Memory B cell (primary cell): ENCODE results near the gene RTL1.

Experiments
- ATAC-seq: fragments of 150-1000 bp; cut with Tn5 transposase; 2 replicates; pipeline ENCODE4 v1.10.0; 2021; ENCODE audit warnings: low read depth, mild to moderate bottlenecking, moderate library complexity
- DNase-seq, 2 donors: peaks; one replicate each; pipeline ENCODE4 v3.0.0; 2022; ENCODE audit warnings: low spot score in 2 of 2
- H3K27ac Mint-ChIP-seq: one replicate; pipeline ENCODE4 v1.8.0; 2022; ENCODE audit warnings: mild to moderate bottlenecking, moderate library complexity, mixed read lengths
- H3K27me3 Mint-ChIP-seq: one replicate; pipeline ENCODE4 v1.8.0; 2022; ENCODE audit warnings: mixed read lengths
- H3K36me3 Mint-ChIP-seq: one replicate; pipeline ENCODE4 v1.8.0; 2022; ENCODE audit warnings: mild to moderate bottlenecking, mixed read lengths
- H3K4me1 Mint-ChIP-seq: one replicate; pipeline ENCODE4 v1.8.0; 2022; ENCODE audit warnings: mixed read lengths
- H3K4me3 Mint-ChIP-seq: one replicate; pipeline ENCODE4 v1.8.0; 2022; ENCODE audit warnings: mild to moderate bottlenecking, moderate library complexity, mixed read lengths
- H3K9me3 Mint-ChIP-seq: one replicate; pipeline ENCODE4 v1.8.0; 2022; ENCODE audit warnings: mixed read lengths

Gene RTL1

DNA sequence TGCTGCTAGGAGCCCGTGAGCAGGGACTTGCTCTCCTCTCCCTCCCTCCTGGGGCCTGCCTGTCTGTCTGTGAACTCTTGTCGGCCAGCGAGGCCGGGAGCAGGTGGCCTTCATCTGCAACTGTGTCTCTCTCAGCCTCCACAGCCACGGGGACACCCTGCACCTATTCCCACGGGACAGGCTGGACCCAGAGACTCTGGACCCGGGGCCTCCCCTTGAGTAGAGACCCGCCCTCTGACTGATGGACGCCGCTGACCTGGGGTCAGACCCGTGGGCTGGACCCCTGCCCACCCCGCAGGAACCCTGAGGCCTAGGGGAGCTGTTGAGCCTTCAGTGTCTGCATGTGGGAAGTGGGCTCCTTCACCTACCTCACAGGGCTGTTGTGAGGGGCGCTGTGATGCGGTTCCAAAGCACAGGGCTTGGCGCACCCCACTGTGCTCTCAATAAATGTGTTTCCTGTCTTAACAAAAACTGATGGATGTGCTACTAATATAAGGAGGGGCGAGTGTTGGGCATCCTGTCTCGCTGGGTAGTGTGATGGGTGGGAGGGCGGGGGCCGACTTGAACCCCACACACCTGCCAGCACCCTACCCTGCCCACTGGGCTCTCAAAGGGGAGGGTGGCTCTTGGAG lies 42.9 kb downstream of the RTL1 start:
- ATAC-seq: no peak
- H3K4me1 Mint-ChIP-seq: no peaks in the 10 kb centered on the region
- peaks cover 4% of the 10 kb centered on the region for H3K27me3 Mint-ChIP-seq
- no peak overlapping the region for H3K27ac Mint-ChIP-seq
- no peaks in the 10 kb centered on the region for H3K36me3 Mint-ChIP-seq
- H3K4me3 Mint-ChIP-seq: no peak overlapping the region
- peaks cover 4% of the 10 kb centered on the region for H3K9me3 Mint-ChIP-seq
- DNase-seq: no peak

DNA sequence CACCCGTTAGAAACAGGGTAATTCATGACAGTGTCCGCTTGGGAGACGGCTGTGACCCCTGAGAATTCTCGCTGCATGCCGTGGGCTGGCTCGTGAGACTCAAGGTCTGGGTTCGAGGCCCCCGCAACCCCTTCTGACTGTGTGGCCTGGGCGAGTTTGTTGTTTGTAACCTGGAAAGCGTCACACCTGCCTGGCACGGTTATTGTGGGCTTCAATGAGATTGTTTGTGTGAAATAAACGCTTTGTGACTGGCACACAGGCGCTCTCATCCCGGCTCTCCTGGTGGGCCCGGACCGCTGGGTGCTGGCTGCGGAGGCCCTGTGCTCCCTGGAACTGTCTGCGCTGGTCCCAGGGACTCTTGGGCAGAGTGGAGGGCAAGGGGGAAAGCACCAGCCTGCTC lies 43.7 kb downstream of the RTL1 start:
- Mint-ChIP-seq H3K27ac (no peak overlapping the region), H3K4me3 (no peak overlapping the region), H3K27me3 (peaks cover 4% of the 10 kb centered on the region), H3K9me3 (peaks cover 4% of the 10 kb centered on the region), H3K4me1 (no peaks in the 10 kb centered on the region), H3K36me3 (no peaks in the 10 kb centered on the region)
- DNase-seq (no peak), ATAC-seq (no peak)

- peaks cover 4% of the 10 kb centered on the region for H3K9me3 Mint-ChIP-seq
- H3K36me3 Mint-ChIP-seq: no peaks in the 10 kb centered on the region
- no peak overlapping the region for H3K27ac Mint-ChIP-seq
- ATAC-seq (no peak), DNase-seq (no peak)
- no peak overlapping the region for H3K4me3 Mint-ChIP-seq
- no peaks in the 10 kb centered on the region for H3K4me1 Mint-ChIP-seq
- peaks cover 4% of the 10 kb centered on the region for H3K27me3 Mint-ChIP-seq
These were observed 44.7 kb downstream of the RTL1 start for GRCh38 chr14:100858838-100859220.

DNA sequence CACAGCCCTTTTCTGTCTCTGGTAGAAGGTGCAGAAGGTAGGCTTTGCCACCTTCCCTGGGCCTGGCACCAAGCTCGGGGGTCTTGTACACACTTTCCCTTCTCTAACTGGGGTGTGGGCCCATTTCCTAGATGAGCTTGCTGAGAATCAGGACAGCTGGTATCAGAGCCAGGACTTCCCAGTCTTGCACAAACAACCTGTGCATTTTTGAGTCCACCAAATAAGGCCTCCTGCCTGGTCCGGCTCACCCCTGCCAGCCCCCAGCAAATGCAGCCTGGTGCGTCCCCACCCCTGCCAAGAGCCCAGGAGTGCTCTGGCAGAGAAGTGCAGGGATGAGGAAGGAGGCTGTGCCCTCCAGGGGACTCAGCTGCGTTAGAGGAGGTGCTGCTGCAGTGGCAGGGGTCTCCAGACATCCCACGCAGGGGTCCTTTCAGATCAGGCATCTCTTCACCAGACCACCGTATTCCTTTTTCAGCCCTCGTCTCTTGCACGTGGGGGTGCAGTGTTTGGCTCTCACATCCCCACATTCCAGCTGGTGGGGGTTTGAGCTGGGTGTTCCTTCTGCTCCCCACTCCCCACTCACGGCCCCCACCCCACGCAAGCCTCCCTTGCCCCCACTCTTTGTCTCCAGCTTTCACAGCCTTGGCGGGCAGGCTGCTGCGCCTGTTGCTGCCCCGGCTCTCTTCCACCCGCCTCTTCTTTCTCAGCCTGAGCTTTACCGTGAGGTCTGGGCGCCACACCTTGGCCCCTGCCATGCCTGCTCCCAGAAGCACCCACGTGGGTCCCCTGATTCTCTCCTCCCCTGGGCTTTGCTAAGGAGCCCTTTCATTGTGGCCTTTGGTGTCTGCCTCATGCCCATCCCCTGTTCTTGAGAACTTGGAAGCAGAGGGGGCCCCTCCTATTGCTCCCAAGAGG lies 45.3 kb downstream of the RTL1 start:
- peaks cover 4% of the 10 kb centered on the region for H3K9me3 Mint-ChIP-seq
- no peaks in the 10 kb centered on the region for H3K36me3 Mint-ChIP-seq
- no peak overlapping the region for H3K27ac Mint-ChIP-seq
- peaks cover 4% of the 10 kb centered on the region for H3K27me3 Mint-ChIP-seq
- no peak for DNase-seq
- H3K4me3 Mint-ChIP-seq: no peak overlapping the region
- no peaks in the 10 kb centered on the region for H3K4me1 Mint-ChIP-seq
- ATAC-seq: no peak

GRCh38 chr14:100857233-100857922 lies 46.1 kb downstream of the RTL1 start:
- ATAC-seq: no peak
- DNase-seq: no peak
- peaks cover 4% of the 10 kb centered on the region for H3K27me3 Mint-ChIP-seq
- no peaks in the 10 kb centered on the region for H3K36me3 Mint-ChIP-seq
- no peak overlapping the region for H3K4me3 Mint-ChIP-seq
- H3K9me3 Mint-ChIP-seq: peaks cover 4% of the 10 kb centered on the region
- no peaks in the 10 kb centered on the region for H3K4me1 Mint-ChIP-seq
- H3K27ac Mint-ChIP-seq: no peak overlapping the region

- H3K9me3 Mint-ChIP-seq: no peaks in the 10 kb centered on the region
- H3K27ac Mint-ChIP-seq: no peak overlapping the region
- DNase-seq (no peak), ATAC-seq (no peak)
- no peaks in the 10 kb centered on the region for H3K27me3 Mint-ChIP-seq
- no peaks in the 10 kb centered on the region for H3K36me3 Mint-ChIP-seq
- no peaks in the 10 kb centered on the region for H3K4me1 Mint-ChIP-seq
- H3K4me3 Mint-ChIP-seq: no peak overlapping the region
These were observed 47.2 kb downstream of the RTL1 start for GRCh38 chr14:100856056-100856950.

GRCh38 chr14:100855256-100855930 lies 48.1 kb downstream of the RTL1 start:
- ATAC-seq: no peak
- Mint-ChIP-seq H3K27me3 (no peaks in the 10 kb centered on the region), H3K9me3 (no peaks in the 10 kb centered on the region), H3K4me3 (no peak overlapping the region), H3K27ac (no peak overlapping the region), H3K36me3 (no peaks in the 10 kb centered on the region), H3K4me1 (no peaks in the 10 kb centered on the region)
- DNase-seq: no peak

DNA sequence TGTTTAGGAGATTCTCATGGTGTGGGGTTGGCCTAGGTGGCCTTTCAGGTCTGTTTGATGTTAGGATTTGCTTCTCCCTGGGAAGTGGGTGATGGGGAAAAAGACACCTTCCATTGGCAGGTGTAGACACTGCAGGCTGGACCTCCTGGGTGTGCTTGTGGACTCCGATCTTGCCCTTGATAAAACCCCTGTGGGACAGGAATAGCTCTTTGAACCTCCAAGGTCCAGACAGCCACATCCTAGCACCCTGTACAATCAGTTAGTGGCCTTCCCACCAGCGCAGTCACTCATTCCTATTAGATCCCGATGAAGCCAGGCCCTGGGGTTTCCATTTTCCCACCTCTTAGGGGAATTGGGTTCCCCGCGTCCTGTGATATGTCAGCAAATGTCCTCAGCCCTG lies 49.1 kb downstream of the RTL1 start:
- Mint-ChIP-seq H3K4me1 (no peaks in the 10 kb centered on the region), H3K27ac (no peak overlapping the region), H3K4me3 (no peak overlapping the region), H3K9me3 (no peaks in the 10 kb centered on the region), H3K27me3 (no peaks in the 10 kb centered on the region), H3K36me3 (no peaks in the 10 kb centered on the region)
- ATAC-seq: no peak
- no peak for DNase-seq

DNA sequence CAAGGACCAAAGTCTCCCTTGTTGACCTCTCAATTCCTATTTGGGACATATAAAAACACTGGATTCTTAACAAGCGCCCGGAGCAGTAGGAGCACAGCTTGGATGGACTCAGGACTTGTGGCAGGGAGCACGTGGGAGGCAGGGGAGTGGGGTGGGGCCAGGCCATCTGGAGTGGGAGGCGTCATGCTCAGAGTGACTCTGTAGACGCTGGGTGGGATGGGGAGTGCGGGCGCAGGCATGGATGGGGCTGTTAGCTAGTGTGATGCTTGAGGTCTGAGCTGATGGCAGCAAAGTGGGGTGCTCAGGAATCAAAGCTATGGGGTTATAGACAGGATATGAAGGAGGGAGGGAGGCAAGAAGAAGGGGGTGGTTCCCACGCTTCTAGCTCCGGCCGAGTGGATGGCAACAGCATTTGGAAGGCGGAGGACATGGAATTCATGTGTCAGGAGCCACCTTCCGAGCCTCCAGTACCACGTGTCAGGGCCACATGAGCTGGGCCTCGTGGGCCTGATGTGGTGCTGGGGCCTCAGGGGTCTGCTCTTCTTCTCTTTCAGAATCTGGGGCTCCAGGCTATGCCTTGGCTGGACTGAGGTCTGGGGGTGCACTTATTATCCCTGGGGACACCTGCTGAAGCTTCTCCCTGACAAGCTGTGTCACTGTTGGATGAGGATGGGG lies 51.4 kb downstream of the RTL1 start:
- DNase-seq (no peak), ATAC-seq (no peak)
- no peak overlapping the region for H3K27ac Mint-ChIP-seq
- no peaks in the 10 kb centered on the region for H3K36me3 Mint-ChIP-seq
- H3K9me3 Mint-ChIP-seq: no peaks in the 10 kb centered on the region
- H3K27me3 Mint-ChIP-seq: no peaks in the 10 kb centered on the region
- no peak overlapping the region for H3K4me3 Mint-ChIP-seq
- no peaks in the 10 kb centered on the region for H3K4me1 Mint-ChIP-seq

DNA sequence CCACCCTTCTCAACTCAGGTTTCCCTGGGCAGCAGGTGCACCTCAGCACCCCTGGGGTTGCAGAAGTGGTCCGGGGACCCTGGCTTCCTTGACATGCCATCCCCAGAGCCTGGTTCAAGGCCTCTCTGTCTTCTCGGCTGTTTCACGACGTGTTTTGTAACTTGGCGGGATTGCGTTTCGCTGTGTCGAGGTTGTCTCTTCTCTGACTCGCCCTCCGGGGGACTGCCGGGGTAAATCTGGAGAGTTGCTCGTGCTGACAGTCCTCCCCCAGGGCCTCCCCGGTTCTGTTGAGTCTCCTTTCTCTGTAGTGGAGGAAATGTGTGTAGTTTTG lies 52.0 kb downstream of the RTL1 start:
- ATAC-seq (no peak), DNase-seq (no peak)
- H3K9me3 Mint-ChIP-seq: no peaks in the 10 kb centered on the region
- H3K36me3 Mint-ChIP-seq: no peaks in the 10 kb centered on the region
- no peak overlapping the region for H3K4me3 Mint-ChIP-seq
- no peak overlapping the region for H3K27ac Mint-ChIP-seq
- H3K27me3 Mint-ChIP-seq: no peaks in the 10 kb centered on the region
- no peaks in the 10 kb centered on the region for H3K4me1 Mint-ChIP-seq

- Mint-ChIP-seq H3K9me3 (no peaks in the 10 kb centered on the region), H3K4me3 (no peak overlapping the region), H3K36me3 (no peaks in the 10 kb centered on the region), H3K27me3 (no peaks in the 10 kb centered on the region), H3K4me1 (no peaks in the 10 kb centered on the region), H3K27ac (no peak overlapping the region)
- ATAC-seq (peak; percentile 55), DNase-seq (peak; percentile 51 to 71)
These were observed 52.5 kb downstream of the RTL1 start for GRCh38 chr14:100850841-100851585.

GRCh38 chr14:100849115-100849781 lies 54.3 kb downstream of the RTL1 start:
- H3K9me3 Mint-ChIP-seq: no peaks in the 10 kb centered on the region
- H3K27ac Mint-ChIP-seq: no peak overlapping the region
- no peaks in the 10 kb centered on the region for H3K27me3 Mint-ChIP-seq
- no peaks in the 10 kb centered on the region for H3K4me1 Mint-ChIP-seq
- ATAC-seq (no peak), DNase-seq (no peak)
- H3K4me3 Mint-ChIP-seq: no peak overlapping the region
- no peaks in the 10 kb centered on the region for H3K36me3 Mint-ChIP-seq
